HEK293 (cell line): ENCODE data around the gene SCLT1.

ENCODE experiments used
- GLI4 ChIP-seq: fragments of 450-650 bp; formaldehyde crosslinking; IDR thresholded peaks from 2 replicates; pipeline ENCODE4 v1.5.1; 2016; ENCODE audit warnings: missing biosample characterization, missing genetic modification characterization
- KLF9 ChIP-seq: fragments of 450-650 bp; formaldehyde crosslinking; IDR thresholded peaks from 2 replicates; pipeline ENCODE4 v1.5.1; 2016; ENCODE audit warnings: missing biosample characterization, missing genetic modification characterization, low read depth
- REST ChIP-seq: fragments of 450-650 bp; formaldehyde crosslinking; IDR thresholded peaks from 2 replicates; pipeline ENCODE4 v1.5.1; 2016; ENCODE audit warnings: missing biosample characterization, missing genetic modification characterization
- ZBTB26 ChIP-seq: fragments of 450-650 bp; formaldehyde crosslinking; optimal IDR thresholded peaks from 2 replicates; pipeline ENCODE3; 2016; ENCODE audit warnings: missing biosample characterization, mild to moderate bottlenecking, missing genetic modification characterization
- ZNF114 ChIP-seq: fragments of 450-650 bp; formaldehyde crosslinking; IDR thresholded peaks from 2 replicates; pipeline ENCODE4 v1.5.0; 2017; ENCODE audit warnings: missing biosample characterization, missing genetic modification characterization
- ZNF544 ChIP-seq: fragments of 450-650 bp; formaldehyde crosslinking; IDR thresholded peaks from 2 replicates; pipeline ENCODE4 v1.5.0; 2017; ENCODE audit warnings: missing biosample characterization, missing genetic modification characterization
- TF ChIP-seq, protein P1 (sequence below): fragments of 450-650 bp; formaldehyde crosslinking; IDR thresholded peaks from 2 replicates; pipeline ENCODE4 v1.5.1; 2017; ENCODE audit warnings: missing biosample characterization, mild to moderate bottlenecking, missing genetic modification characterization, moderate library complexity
- TF ChIP-seq, protein P2 (sequence below): fragments of 450-650 bp; formaldehyde crosslinking; IDR thresholded peaks from 2 replicates; pipeline ENCODE4 v1.5.1; 2016; ENCODE audit warnings: missing biosample characterization, missing genetic modification characterization

GRCh38 chr4:129095811-129096454, 2.6 kb upstream of the SCLT1 start, which contains the start of gene C4orf33:
- no peak for TF ChIP-seq REST (tag by site-specific recombination)
- TF ChIP-seq GLI4 (tag by site-specific recombination), result no peak
- no peak for TF ChIP-seq ZNF544
- TF ChIP-seq ZBTB26 (tag by site-specific recombination), result no peak
- TF ChIP-seq, protein P1, sequence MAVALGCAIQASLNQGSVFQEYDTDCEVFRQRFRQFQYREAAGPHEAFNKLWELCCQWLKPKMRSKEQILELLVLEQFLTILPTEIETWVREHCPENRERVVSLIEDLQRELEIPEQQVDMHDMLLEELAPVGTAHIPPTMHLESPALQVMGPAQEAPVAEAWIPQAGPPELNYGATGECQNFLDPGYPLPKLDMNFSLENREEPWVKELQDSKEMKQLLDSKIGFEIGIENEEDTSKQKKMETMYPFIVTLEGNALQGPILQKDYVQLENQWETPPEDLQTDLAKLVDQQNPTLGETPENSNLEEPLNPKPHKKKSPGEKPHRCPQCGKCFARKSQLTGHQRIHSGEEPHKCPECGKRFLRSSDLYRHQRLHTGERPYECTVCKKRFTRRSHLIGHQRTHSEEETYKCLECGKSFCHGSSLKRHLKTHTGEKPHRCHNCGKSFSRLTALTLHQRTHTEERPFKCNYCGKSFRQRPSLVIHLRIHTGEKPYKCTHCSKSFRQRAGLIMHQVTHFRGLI, result no peak
- TF ChIP-seq, protein P2, sequence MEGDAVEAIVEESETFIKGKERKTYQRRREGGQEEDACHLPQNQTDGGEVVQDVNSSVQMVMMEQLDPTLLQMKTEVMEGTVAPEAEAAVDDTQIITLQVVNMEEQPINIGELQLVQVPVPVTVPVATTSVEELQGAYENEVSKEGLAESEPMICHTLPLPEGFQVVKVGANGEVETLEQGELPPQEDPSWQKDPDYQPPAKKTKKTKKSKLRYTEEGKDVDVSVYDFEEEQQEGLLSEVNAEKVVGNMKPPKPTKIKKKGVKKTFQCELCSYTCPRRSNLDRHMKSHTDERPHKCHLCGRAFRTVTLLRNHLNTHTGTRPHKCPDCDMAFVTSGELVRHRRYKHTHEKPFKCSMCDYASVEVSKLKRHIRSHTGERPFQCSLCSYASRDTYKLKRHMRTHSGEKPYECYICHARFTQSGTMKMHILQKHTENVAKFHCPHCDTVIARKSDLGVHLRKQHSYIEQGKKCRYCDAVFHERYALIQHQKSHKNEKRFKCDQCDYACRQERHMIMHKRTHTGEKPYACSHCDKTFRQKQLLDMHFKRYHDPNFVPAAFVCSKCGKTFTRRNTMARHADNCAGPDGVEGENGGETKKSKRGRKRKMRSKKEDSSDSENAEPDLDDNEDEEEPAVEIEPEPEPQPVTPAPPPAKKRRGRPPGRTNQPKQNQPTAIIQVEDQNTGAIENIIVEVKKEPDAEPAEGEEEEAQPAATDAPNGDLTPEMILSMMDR, result no peak
- TF ChIP-seq KLF9 (tag by site-specific recombination), result no peak
- TF ChIP-seq ZNF114 (tag by site-specific recombination), result no peak
